Testis (tissue), 3 donors: ENCODE data around the gene MYO1E. TPM values are rescaled to one million over a fixed set of nuclear protein-coding genes. Genes with fewer than 3 reads are reported as not detected.

Source experiments
- DNase-seq: peaks from one replicate; pipeline ENCODE4 v3.0.0-alpha.2; 2019
- H3K27ac ChIP-seq, 2 donors: fragments of 200-600 bp; sonication (generic); one replicate each; pipeline ENCODE4 v1.5.1; 2019
- H3K27me3 ChIP-seq: fragments of 200-600 bp; sonication (generic); one replicate; pipeline ENCODE4 v1.5.1; 2019
- H3K36me3 ChIP-seq: fragments of 200-600 bp; sonication (generic); one replicate; pipeline ENCODE4 v1.5.1; 2017; ENCODE audit warnings: low read depth; ENCODE audit errors: missing control alignments
- H3K4me1 ChIP-seq: fragments of 200-600 bp; sonication (generic); one replicate; pipeline ENCODE4 v1.5.1; 2019
- H3K4me3 ChIP-seq, 2 donors: fragments of 200-600 bp; sonication (generic); one replicate each; pipeline ENCODE4 v1.5.1; 2017 to 2019
- H3K9me3 ChIP-seq: fragments of 200-600 bp; sonication (generic); one replicate; pipeline ENCODE4 v1.5.1; 2017
- CTCF ChIP-seq, 3 experiments: fragments of 450-650 bp in 2 of 3; fragments of 200-600 bp in 1 of 3; sonication (generic) in 1 of 3; IDR thresholded peaks; one replicate each; pipeline ENCODE4 v1.5.1; 2016 to 2019; ENCODE audit warnings: antibody characterized with exemption in 3 of 3, mild to moderate bottlenecking in 2 of 3, moderate library complexity in 1 of 3
- POLR2A ChIP-seq: fragments of 450-650 bp; IDR thresholded peaks from one replicate; pipeline ENCODE4 v1.6.1; 2017; ENCODE audit warnings: antibody characterized with exemption, mild to moderate bottlenecking, moderate library complexity
- WGBS, 2 donors: methylation state at CpG; one replicate each; pipeline ENCODE4 v1.1.5; 2018; 5-methylcytosine and 5-hydroxymethylcytosine counted together
- intact Hi-C: fragments of 100-400 bp; cut with DNase I; formaldehyde crosslinking; loops from one replicate; pipeline ENCODE4 v1.15.1; 2023; ENCODE audit warnings: low total_unique reads
- polyA plus RNA-seq: library from polyadenylated mRNA; stranded (reverse); fragments of 350-450 nt; fragmentation: Illumina TruSeq; extraction: RNeasy Lipid Tissue Mini Kit (QIAGEN cat#74804); gene quantifications from one replicate; pipeline ENCODE4 v1.2.3, GENCODE V29; 2014; ENCODE audit warnings: low read depth, low replicate concordance; ENCODE audit not compliant: insufficient read depth
- total RNA-seq, 2 donors: library from RNA; depleted of rRNA; stranded (reverse); fragments of >200 nt; gene quantifications; one replicate each; pipeline ENCODE4 v1.2.3, GENCODE V29; 2016

The MYO1E gene
- total and polyA plus RNA-seq, 3 donors from 2014 or later, result 14.3 to 23.4 (median 22.5) TPM

DNA sequence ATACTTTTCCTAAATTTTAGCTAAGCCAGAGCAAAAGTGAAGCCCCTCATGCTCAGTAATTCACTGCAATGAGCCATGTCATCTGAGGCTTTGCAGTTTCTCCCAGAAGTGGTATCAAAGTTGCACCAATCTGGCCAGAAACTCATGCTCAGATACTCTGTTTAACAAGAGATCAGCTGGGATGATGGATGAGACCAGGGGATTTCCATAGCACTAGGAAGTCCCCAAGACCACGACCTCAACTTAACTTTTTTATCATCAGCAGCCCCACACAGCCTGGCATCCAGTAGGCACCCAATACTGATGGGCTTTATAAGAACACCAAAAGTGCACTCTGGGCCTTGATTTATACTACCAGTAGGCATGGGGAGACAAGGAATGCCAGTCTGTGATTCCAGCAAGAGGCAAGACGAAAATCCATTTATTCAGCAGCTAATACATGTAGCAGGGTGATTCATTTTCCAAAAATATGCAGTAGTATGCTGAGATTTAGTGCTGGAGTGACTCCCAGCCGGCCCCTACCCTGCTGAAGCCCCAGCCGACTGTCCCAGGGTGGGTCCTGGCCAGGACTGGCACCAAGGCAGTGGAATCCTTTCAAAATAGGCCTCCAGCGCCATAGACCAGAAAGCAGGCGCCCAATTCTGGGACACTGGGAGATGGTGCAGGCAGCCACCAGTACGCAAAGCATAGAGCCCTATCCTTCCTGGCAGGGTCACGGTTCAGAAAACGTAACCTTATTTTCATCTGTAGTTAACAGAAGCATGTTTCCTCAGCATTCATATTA lies 166.6 kb downstream of the MYO1E start:
- no peaks in the 10 kb centered on the region for H3K36me3 ChIP-seq
- intact Hi-C loops, result no loop called here
- no peaks in the 10 kb centered on the region for H3K4me1 ChIP-seq

DNA sequence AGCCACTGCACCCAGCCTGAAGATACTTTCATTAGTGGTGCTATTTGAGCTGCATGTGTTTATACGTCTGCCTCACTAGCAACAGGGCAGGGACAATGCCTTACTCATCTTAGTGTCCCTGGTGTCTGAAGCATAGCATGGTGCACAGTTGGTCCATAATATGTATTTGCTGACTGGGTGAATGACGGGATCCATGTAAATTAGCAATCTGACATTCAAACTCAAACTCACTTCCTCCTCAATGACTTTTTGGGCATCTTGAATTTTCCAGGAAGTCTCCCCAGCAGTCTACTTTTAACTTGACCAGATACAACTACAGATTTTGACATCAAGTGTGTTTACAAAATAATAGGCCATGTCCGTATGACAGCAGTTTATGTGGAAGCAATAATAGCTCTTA lies 169.0 kb downstream of the MYO1E start:
- intact Hi-C loops, result no loop called here
- no peak for DNase-seq
- Histone ChIP-seq H3K4me3 (no peak overlapping the region), H3K4me1 (no peaks in the 10 kb centered on the region), H3K27me3 (no peaks in the 10 kb centered on the region), H3K27ac (no peak overlapping the region), H3K36me3 (no peaks in the 10 kb centered on the region), H3K9me3 (no peaks in the 10 kb centered on the region)
- no peak for TF ChIP-seq CTCF (IDR thresholded peaks at IDR 0.05)
- no peak for TF ChIP-seq POLR2A
- 87 to 92% methylated on average over 3 of the region's 3 CpGs for WGBS, 2 donors

More for the DNA sequence above, 166.6 kb downstream of the MYO1E start:
- no peak overlapping the region for H3K27ac ChIP-seq
- no peaks in the 10 kb centered on the region for H3K9me3 ChIP-seq
- TF ChIP-seq POLR2A (no peak), CTCF (IDR thresholded peaks at IDR 0.05) (no peak)
- 67 to 79% methylated on average over 9 of the region's 9 CpGs for WGBS, 2 donors
- H3K27me3 ChIP-seq, result no peaks in the 10 kb centered on the region
- no peak for DNase-seq
- H3K4me3 ChIP-seq, result no peak overlapping the region

DNA sequence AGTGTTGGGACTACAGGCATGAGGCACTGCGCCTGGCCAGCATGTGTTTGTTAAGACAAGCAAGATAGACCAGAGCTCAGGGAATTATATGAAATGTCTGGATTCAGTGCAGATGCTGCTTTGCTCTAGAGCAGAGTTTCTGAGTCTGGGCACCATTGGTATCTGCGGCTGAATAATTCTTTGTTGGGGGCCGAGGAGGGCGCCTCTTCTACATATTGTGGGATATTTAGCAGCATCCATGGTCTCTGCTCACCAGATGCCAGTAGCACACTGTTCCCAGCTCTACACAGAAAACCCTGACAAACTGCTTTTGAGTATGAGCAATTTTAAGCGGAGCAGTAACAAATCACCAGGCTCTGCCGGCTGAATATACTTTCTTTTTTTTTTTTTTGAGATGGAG lies 169.7 kb downstream of the MYO1E start:
- H3K4me3 ChIP-seq, result no peak overlapping the region
- H3K27me3 ChIP-seq, result no peaks in the 10 kb centered on the region
- H3K4me1 ChIP-seq, result no peaks in the 10 kb centered on the region
- TF ChIP-seq POLR2A, result no peak
- no peak for TF ChIP-seq CTCF (IDR thresholded peaks at IDR 0.05)
- 79 to 95% methylated on average over 6 of the region's 6 CpGs for WGBS, 2 donors
- intact Hi-C loops, result no loop called here
- H3K9me3 ChIP-seq, result no peaks in the 10 kb centered on the region
- no peak overlapping the region for H3K27ac ChIP-seq
- no peaks in the 10 kb centered on the region for H3K36me3 ChIP-seq
- no peak for DNase-seq

- H3K9me3 ChIP-seq, result no peaks in the 10 kb centered on the region
- no peak for DNase-seq
- no peaks in the 10 kb centered on the region for H3K36me3 ChIP-seq
- WGBS, 2 donors, result 93 to 97% methylated on average over 9 of the region's 9 CpGs
- TF ChIP-seq CTCF (IDR thresholded peaks at IDR 0.05) (no peak), POLR2A (no peak)
- H3K27me3 ChIP-seq, result no peaks in the 10 kb centered on the region
- no peaks in the 10 kb centered on the region for H3K4me1 ChIP-seq
- intact Hi-C loops, result no loop called here
- no peak overlapping the region for H3K27ac ChIP-seq
- no peak overlapping the region for H3K4me3 ChIP-seq
Observed at GRCh38 chr15:59200560-59200959, 172.1 kb downstream of the MYO1E start.
